Measurements from ENCODE around the gene RORC. TPM values are rescaled to one million over a fixed set of nuclear protein-coding genes. Genes with fewer than 3 reads are reported as not detected.

RORC gene
- polyA plus RNA-seq, 3 donors = 0.03 TPM; not detected in 2

DNA sequence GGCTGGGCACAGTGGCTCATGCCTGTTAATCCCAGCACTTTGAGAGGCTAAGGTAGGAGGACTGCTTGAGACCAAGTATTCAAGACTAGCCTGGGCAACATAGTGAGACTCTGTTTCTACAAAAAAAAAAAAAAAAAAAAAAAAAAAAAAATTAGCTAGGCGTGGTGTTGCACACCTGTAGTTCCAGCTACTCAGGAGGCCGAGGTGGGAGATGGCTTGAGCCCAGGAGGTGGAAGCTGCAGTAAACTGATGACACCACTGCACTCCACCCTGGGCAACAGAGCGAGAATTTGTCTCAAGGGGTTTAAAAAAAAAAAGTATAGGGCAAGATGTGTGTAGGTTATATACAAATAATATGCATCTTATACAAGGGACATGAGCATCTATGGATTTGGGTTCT is 43.9 kb downstream of the RORC start:
- H3K4me3 ChIP-seq (replicated peaks in 1 of 3; ENCODE audit: low read depth in 2 of 3, low read length in 3 of 3) = no peak overlapping the region
- intact Hi-C loops (cut with micrococcal nuclease) = no loop called here
- no peak overlapping the region for H3K9ac ChIP-seq (ENCODE audit: insufficient read depth, low read length, poor library complexity, severe bottlenecking)
- no peak for DNase-seq
- Mint-ChIP-seq H3K4me1 (peaks cover 23% of the 10 kb centered on the region), H3K4me3 (no peak overlapping the region), H3K36me3 (no peaks in the 10 kb centered on the region), H3K27ac (no peak overlapping the region), H3K9me3 (peaks cover 0 to 1% (median 0%) of the 10 kb centered on the region in 7 donors), H3K27me3 (ENCODE audit: low read depth in 3 of 3) (peaks cover 4 to 9% (median 4%) of the 10 kb centered on the region in 3 donors)
- H3K4me1 ChIP-seq (ENCODE audit: control insufficient read depth in 1 of 2, insufficient read depth in 2 of 2, low read length in 2 of 2) = peaks cover 28 to 31% of the 10 kb centered on the region in 2 donors
- H2AFZ ChIP-seq (ENCODE audit: insufficient read depth, low read depth, low read length, poor library complexity, severe bottlenecking) = no peak overlapping the region
- no peak overlapping the region for H3K27ac ChIP-seq (ENCODE audit: low read depth in 1 of 2, low read length in 2 of 2)
- no peaks in the 10 kb centered on the region for H3K79me2 ChIP-seq (ENCODE audit: insufficient read depth, low read length)
- peaks cover 0 to 3% of the 10 kb centered on the region in 2 donors for H3K27me3 ChIP-seq (ENCODE audit: control insufficient read depth in 2 of 2, insufficient read depth in 2 of 2, low read length in 2 of 2)
- WGBS (ENCODE audit: insufficient coverage) = 100% methylated on average over 1 of the region's 3 CpGs
- no peaks in the 10 kb centered on the region for H3K9me3 ChIP-seq (replicated peaks in 1 of 2; ENCODE audit: control insufficient read depth in 1 of 2, insufficient read depth in 1 of 2, low read length in 2 of 2)
- no peaks in the 10 kb centered on the region for H4K20me1 ChIP-seq (ENCODE audit: insufficient read depth, low read length)
- no peaks in the 10 kb centered on the region for H3K36me3 ChIP-seq (replicated peaks in 1 of 2; ENCODE audit: control insufficient read depth in 1 of 2, insufficient read depth in 2 of 2, low read length in 2 of 2)
- TF ChIP-seq, protein P1, sequence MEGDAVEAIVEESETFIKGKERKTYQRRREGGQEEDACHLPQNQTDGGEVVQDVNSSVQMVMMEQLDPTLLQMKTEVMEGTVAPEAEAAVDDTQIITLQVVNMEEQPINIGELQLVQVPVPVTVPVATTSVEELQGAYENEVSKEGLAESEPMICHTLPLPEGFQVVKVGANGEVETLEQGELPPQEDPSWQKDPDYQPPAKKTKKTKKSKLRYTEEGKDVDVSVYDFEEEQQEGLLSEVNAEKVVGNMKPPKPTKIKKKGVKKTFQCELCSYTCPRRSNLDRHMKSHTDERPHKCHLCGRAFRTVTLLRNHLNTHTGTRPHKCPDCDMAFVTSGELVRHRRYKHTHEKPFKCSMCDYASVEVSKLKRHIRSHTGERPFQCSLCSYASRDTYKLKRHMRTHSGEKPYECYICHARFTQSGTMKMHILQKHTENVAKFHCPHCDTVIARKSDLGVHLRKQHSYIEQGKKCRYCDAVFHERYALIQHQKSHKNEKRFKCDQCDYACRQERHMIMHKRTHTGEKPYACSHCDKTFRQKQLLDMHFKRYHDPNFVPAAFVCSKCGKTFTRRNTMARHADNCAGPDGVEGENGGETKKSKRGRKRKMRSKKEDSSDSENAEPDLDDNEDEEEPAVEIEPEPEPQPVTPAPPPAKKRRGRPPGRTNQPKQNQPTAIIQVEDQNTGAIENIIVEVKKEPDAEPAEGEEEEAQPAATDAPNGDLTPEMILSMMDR (IDR thresholded peaks at IDR 0.05) = no peak
- H3K4me2 ChIP-seq (replicated peaks; ENCODE audit: extremely low read depth, low read length, poor library complexity, severe bottlenecking) = no peak overlapping the region

DNA sequence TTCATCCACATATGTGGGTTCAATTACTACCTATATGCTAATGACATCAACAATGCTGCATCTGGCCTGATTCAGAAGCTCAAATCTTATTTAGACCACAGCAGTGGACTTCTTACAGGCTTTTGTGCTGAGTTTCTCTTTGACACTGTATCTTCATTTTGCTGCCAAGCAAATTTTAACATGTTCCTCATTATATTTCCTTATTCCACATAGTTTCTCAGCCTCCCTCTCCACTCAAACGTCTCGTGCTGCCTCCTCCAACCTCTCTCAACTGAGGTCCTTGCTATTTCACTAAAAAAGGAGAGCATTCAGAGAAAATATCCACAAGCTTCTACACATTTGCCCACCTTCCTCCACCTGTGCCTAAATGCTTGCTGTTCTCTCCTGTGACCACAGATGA is 47.8 kb downstream of the RORC start:
- H3K9ac ChIP-seq (ENCODE audit: insufficient read depth, low read length, poor library complexity, severe bottlenecking) = no peak overlapping the region
- Mint-ChIP-seq H3K9me3 (peaks cover 0 to 1% (median 0%) of the 10 kb centered on the region in 7 donors), H3K27me3 (ENCODE audit: low read depth in 3 of 3) (peaks cover 0 to 4% (median 2%) of the 10 kb centered on the region in 3 donors), H3K27ac (no peak overlapping the region), H3K4me1 (peaks cover 3% of the 10 kb centered on the region), H3K36me3 (peaks cover 4% of the 10 kb centered on the region in 2 donors), H3K4me3 (no peak overlapping the region)
- 29% methylated on average over 2 of the region's 2 CpGs for WGBS (ENCODE audit: insufficient coverage)
- no peak overlapping the region for H3K27ac ChIP-seq (ENCODE audit: low read depth in 1 of 2, low read length in 2 of 2)
- peak overlapping the region; percentile 4 for H3K4me2 ChIP-seq (replicated peaks; ENCODE audit: extremely low read depth, low read length, poor library complexity, severe bottlenecking)
- H3K4me1 ChIP-seq (ENCODE audit: control insufficient read depth in 1 of 2, insufficient read depth in 2 of 2, low read length in 2 of 2) = peaks cover 10 to 12% of the 10 kb centered on the region in 2 donors
- H4K20me1 ChIP-seq (ENCODE audit: insufficient read depth, low read length) = no peaks in the 10 kb centered on the region
- no peak overlapping the region for H3K4me3 ChIP-seq (replicated peaks in 1 of 3; ENCODE audit: low read depth in 2 of 3, low read length in 3 of 3)
- peaks cover 0 to 3% of the 10 kb centered on the region in 2 donors for H3K27me3 ChIP-seq (ENCODE audit: control insufficient read depth in 2 of 2, insufficient read depth in 2 of 2, low read length in 2 of 2)
- peak overlapping the region; percentile 0 for H2AFZ ChIP-seq (ENCODE audit: insufficient read depth, low read depth, low read length, poor library complexity, severe bottlenecking)
- no peak for DNase-seq
- H3K9me3 ChIP-seq (replicated peaks in 1 of 2; ENCODE audit: control insufficient read depth in 1 of 2, insufficient read depth in 1 of 2, low read length in 2 of 2) = no peaks in the 10 kb centered on the region
- TF ChIP-seq, protein P1 (IDR thresholded peaks at IDR 0.05) = no peak
- no peaks in the 10 kb centered on the region for H3K79me2 ChIP-seq (ENCODE audit: insufficient read depth, low read length)
- intact Hi-C loops (cut with micrococcal nuclease) = no loop called here
- no peaks in the 10 kb centered on the region for H3K36me3 ChIP-seq (replicated peaks in 1 of 2; ENCODE audit: control insufficient read depth in 1 of 2, insufficient read depth in 2 of 2, low read length in 2 of 2)
